Measurements from ENCODE around the gene AGAP1.

The AGAP1 gene

GRCh38 chr2:235533198-235533597, 39.4 kb downstream of the AGAP1 start:
- no peak for DNase-seq (ENCODE audit: low read depth, low spot score)

DNA sequence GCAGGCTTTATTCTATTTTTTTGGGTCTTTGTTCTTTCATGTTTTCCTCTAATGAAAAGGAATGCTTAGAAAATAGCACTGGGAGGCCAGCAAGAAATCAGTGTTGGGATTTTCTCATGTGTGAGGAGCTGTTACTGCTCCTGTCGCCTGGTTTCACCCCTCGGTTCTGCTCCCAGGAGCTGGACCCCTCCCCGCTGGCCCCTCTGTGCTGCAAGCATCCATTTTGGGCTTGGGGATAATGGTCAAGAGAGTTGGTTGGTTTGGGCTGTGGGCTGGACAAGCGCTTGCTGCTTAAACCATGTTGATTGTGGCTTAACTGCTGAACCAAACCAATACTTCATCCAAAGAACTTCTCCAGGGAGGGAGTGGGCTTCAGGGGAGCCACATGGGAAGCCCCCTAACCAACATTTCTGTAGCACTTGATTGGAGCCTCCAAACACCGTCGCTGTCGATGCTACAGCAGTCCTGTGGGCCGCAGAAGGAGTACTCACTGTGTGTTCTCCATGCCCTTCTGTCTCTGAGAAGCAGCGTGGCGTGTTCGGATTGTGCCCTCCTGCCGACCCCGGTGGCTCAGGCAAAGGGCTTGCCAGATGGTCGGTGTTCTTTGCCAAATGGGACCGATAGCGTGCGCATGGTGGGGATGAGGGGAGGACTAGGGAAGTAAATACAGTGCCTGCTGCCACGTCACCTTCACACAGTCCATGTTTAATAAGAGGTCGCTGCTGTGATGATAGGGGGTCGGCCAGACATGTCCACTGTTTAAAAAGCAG, 40.0 kb downstream of the AGAP1 start:
- DNase-seq (ENCODE audit: low read depth, low spot score) = no peak

DNA sequence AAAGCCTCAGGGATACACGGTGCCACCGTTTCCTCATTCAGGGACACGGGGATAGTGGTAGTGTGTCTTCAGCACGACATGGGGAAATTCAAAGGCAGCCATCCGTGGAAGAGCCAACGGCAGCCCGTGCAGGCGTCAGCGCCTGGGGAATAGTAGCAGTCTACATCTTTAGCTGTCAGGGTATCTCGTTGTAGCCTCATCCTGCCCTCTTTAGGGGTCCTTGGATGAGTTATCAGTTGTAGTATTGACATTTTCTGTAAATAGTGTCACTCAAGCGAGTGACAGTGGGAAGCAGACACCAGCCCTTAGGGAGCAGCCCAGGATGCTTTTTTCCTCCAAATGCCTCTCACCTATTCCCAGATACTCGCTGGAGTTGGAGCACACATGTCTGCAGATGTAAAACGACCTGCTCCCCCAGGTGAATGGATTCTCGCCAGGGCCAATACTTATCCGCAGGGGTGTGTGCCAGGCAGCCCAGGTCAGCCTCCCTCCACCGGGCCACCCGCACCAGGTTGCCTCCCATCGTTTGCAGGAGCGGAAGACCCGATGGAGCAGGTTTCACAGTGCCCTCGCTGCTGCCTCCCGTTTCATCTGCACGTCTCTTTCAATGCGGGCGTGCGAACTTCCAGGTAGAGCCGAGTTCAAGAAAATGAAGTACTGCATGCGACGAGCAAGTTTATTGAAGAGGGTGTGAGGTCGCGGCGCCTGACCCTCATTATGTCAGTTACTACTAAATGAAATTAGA, 41.0 kb downstream of the AGAP1 start:
- DNase-seq (ENCODE audit: low read depth, low spot score) = no peak

GRCh38 chr2:235535423-235536130, 41.7 kb downstream of the AGAP1 start:
- DNase-seq (ENCODE audit: low read depth, low spot score) = no peak

DNA sequence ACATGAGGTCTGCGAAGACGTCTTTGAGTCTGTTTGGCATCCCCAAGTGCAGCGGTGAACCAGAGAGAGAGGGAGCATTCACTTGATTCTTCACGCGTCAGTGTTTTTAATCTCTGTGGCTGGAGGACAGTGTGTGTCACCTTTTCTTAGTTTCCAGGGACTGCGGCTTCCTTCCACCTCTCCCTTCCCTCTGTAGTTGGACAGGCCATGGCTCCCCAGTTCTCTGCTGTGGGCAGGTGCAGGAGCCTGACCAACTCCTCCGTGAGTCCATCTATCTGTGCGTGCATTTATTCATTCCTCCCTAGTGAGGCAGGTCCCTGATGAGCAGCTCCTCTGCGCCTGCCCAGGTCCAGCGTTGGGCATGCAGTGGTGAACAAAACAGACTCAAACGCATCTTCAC, 42.9 kb downstream of the AGAP1 start:
- no peak for DNase-seq (ENCODE audit: low read depth, low spot score)

DNA sequence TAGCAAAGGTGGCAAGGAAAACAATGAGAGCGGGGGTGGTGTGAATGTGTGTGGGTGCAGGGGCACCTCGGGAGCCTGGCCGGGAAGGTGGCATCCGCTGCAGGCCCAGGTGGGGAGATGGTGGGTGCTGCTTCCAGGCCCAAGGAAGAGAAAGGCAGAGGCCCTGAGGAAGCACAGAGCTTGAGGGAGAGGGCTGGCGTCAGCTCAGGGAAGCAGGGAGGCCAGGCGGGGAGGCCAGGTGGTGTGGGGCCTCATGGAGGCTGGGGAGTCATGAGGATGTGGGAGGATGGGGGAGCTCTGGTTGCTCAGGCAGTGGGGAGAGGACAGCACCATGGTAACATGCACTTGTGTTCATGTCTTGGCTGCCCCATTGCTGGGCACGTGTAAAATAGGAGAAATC, 43.3 kb downstream of the AGAP1 start:
- DNase-seq (ENCODE audit: low read depth, low spot score) = no peak

DNA sequence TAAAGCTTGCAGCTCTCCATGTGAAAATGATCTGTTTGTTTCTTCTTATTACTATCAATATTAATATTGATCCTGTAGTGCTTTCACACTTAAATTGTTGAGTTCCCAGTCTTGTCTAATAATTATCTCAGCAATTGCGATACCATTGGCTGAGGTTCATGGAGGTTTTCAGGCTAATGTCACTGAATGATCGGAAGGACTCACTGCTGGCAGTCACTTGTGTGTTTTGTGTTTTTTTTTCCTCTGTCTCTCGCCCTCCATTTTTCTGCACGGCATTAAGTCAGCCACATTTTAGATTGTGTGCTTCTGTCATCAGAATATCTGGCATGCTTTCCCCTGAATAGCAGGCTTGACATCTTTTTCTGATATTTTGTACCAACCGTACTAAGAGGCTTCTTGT, 43.7 kb downstream of the AGAP1 start:
- DNase-seq (ENCODE audit: low read depth, low spot score) = no peak

GRCh38 chr2:235538144-235538639, 44.3 kb downstream of the AGAP1 start:
- no peak for DNase-seq (ENCODE audit: low read depth, low spot score)

DNA sequence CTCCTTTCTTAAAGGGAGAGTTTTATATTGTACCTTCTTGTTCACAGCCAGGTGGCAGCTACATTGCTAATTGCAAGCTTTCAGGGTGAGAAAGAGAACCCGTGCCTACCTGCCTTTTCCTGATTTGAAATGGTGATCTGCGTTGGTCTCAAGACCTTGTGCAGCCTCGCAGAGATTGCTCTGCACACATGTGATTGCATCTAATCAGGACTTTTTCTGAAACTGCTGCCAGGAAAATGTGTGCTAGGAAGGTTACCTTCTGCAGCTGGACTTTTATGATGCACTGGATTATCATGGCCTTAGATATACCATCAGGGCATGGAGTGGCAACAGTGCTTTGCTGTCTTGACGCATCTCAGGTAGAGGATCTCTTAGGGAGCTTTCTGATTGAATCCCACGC, 45.1 kb downstream of the AGAP1 start:
- no peak for DNase-seq (ENCODE audit: low read depth, low spot score)

- no peak for DNase-seq (ENCODE audit: low read depth, low spot score)
Observed at GRCh38 chr2:235539773-235540172, 45.9 kb downstream of the AGAP1 start.

DNA sequence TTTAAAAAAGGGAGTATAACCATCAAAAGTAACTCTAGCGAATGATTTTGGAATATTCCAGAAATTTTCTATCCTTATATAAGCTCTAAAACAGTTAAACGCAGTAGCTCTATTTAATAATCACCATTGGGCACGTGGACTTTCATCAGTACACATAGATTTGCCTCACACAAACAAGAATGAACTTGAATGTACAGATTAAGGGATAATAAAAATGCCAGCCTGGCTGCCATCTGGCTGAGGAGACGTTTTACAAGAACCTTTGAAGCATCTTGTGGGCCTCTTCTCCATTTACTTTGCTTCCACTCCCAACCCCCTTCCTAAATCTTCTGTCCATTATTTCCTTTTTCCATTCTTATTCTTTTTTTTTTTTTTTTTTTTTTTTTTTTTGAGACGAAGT, 47.2 kb downstream of the AGAP1 start:
- no peak for DNase-seq (ENCODE audit: low read depth, low spot score)

GRCh38 chr2:235541838-235542549, 48.2 kb downstream of the AGAP1 start:
- no peak for DNase-seq (ENCODE audit: low read depth, low spot score)

GRCh38 chr2:235542733-235543127, 48.9 kb downstream of the AGAP1 start:
- no peak for DNase-seq (ENCODE audit: low read depth, low spot score)

- no peak for DNase-seq (ENCODE audit: low read depth, low spot score)
Observed at GRCh38 chr2:235543128-235543750, 49.4 kb downstream of the AGAP1 start.

DNA sequence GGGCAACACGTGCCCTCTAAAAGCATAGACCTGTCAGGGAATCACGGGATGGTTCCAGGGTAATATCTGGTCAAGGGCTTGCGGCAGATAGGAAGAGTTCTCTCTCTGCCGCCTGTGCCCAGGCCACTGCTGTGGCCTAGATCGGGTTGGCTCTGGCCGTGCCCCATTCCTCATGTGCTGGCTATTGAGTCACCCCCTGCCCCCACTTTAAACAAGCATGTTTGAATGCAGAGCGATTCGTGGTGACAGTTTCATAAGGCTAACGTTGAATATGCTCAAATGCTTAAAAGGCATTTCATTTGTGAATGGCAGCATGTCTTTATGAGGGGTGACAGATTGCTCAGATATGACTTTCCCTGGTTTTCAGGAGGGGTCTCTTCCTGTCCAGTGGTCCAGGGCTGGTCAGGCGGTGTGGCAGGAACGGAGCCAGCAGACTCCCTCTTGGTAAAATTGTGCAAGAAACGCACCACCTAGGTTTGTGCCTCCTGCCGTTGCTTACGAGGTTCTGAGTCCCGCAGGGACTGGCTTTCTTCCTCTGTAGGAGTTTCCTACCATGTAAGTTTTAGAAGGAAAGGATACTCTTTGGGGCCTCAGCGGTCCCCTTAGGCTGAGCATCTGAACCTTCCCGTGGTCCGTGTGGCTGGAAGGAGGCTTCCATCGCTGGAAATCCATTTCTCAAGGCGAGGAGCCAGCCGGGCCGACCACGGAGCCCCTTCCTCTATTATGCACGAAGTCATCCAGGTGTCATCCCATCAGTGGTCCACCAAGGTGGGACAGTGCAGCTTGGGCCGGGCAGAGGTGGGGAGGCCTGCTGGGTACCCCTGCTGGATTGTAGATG, 50.2 kb downstream of the AGAP1 start:
- no peak for DNase-seq (ENCODE audit: low read depth, low spot score)

GRCh38 chr2:235544689-235544969, 50.8 kb downstream of the AGAP1 start:
- no peak for DNase-seq (ENCODE audit: low read depth, low spot score)

DNA sequence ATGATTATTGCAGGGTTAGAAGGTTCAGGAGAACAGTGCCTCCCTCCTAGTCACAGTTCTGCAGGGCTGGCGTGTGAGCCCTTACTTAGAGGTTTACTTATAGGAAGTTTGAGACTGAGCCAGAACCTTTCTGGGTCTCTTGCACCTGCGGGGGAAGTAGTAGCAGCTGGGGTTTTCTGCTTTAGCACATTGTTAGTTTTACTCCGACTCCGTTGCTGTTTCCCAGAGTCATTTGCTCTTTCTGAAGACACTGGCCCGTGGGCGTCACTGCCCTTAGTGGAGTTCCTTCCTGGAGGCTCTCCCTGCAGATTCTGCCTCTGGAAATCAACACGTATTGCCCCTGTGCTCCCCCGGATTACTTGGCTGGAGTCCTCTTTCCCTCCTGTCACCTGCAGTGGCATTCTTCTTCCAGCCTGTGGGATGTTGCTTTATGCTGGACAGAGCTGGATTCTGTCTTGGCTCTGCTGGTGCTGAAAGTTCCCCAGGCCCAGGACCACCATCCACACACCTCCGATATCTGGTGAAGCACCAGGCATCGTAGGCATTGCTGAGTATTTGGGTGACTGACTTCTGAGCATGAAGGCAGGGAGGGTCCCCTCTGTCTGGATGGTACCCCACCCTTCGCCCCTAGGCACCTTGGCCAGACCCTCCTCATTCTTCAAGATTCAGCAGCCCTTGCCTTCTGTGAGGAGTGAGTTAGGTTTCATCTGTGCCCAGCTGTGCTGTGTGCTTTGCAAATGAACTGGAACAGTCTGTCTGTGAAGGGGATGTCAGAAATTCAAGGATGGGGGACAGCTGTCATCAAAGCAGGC, 51.7 kb downstream of the AGAP1 start:
- no peak for DNase-seq (ENCODE audit: low read depth, low spot score)

DNA sequence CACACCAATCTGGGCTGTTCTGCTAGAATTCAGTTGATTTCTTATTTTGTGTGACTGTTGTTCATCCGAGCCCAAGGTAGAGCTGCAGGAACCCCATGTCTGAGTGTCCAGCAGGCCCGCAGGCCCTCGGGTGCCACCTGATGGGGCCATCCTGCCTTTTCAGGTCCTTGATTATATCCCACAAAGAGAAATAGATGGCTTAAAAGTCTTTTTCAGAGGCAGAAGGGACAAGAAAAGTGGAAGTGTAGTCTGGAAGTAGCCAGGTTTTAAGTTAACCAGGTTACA, 52.2 kb downstream of the AGAP1 start:
- DNase-seq (ENCODE audit: low read depth, low spot score) = no peak

DNA sequence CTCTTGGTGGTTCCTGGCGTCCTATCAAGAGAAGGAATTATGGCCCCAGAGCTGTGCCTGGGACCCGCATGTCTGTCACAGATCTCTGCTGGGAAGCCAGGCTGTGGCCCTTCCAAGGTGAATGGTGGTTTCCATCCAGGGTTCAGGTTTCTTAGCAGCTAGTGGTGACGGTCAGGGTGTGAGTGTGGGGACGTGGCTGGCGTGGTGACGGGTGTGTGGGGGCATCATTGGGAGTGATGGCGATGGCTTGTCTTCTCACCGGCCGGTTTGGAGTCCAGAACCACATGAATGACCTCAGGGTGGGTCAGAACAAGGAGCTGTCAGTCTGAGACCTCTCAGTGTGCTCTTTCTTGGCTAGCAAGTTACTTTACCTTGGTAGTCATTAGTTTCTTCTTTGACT, 52.6 kb downstream of the AGAP1 start:
- no peak for DNase-seq (ENCODE audit: low read depth, low spot score)

GRCh38 chr2:235549735-235550377, 56.0 kb downstream of the AGAP1 start:
- DNase-seq (ENCODE audit: low read depth, low spot score) = no peak
